ENCODE results near the gene STXBP1.

- TF ChIP-seq POLR2AphosphoS5 (IDR thresholded peaks at IDR 0.05), result no peak
- TF ChIP-seq, protein P1, sequence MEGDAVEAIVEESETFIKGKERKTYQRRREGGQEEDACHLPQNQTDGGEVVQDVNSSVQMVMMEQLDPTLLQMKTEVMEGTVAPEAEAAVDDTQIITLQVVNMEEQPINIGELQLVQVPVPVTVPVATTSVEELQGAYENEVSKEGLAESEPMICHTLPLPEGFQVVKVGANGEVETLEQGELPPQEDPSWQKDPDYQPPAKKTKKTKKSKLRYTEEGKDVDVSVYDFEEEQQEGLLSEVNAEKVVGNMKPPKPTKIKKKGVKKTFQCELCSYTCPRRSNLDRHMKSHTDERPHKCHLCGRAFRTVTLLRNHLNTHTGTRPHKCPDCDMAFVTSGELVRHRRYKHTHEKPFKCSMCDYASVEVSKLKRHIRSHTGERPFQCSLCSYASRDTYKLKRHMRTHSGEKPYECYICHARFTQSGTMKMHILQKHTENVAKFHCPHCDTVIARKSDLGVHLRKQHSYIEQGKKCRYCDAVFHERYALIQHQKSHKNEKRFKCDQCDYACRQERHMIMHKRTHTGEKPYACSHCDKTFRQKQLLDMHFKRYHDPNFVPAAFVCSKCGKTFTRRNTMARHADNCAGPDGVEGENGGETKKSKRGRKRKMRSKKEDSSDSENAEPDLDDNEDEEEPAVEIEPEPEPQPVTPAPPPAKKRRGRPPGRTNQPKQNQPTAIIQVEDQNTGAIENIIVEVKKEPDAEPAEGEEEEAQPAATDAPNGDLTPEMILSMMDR (IDR thresholded peaks at IDR 0.05), result no peak
Observed at GRCh38 chr9:127633216-127633862, 21.3 kb downstream of the STXBP1 start.
